GM23248 (cell line): ENCODE results near the gene OXGR1. TPM values are rescaled to one million over a fixed set of nuclear protein-coding genes. Genes with fewer than 3 reads are reported as not detected.

ENCODE experiments used
- DNase-seq: peaks from one replicate; pipeline ENCODE4 v3.0.0-alpha.2; 2015
- H2AFZ ChIP-seq: fragments of 200-600 bp; sonication (generic); 2 replicates; pipeline ENCODE4 v1.6.1; 2016; ENCODE audit warnings: antibody characterized with exemption
- H3F3A ChIP-seq: fragments of 200-600 bp; sonication (generic); 2 replicates; pipeline ENCODE4 v1.6.1; 2016; ENCODE audit warnings: mild to moderate bottlenecking, antibody characterized with exemption, mixed run types; ENCODE audit not compliant: insufficient read depth
- H3K27ac ChIP-seq: fragments of 200-600 bp; sonication (generic); 2 replicates; pipeline ENCODE4 v1.5.1; 2016; ENCODE audit warnings: mild to moderate bottlenecking
- H3K27me3 ChIP-seq: fragments of 200-600 bp; sonication (generic); replicated peaks from 2 replicates; pipeline ENCODE4 v1.6.1; 2016; ENCODE audit warnings: mild to moderate bottlenecking; ENCODE audit not compliant: insufficient read depth
- H3K36me3 ChIP-seq: fragments of 200-600 bp; sonication (generic); 2 replicates; pipeline ENCODE4 v1.6.1; 2016; ENCODE audit warnings: low read depth, mild to moderate bottlenecking
- H3K4me1 ChIP-seq: fragments of 200-600 bp; sonication (generic); 2 replicates; pipeline ENCODE4 v1.6.1; 2016; ENCODE audit warnings: mild to moderate bottlenecking; ENCODE audit not compliant: insufficient read depth
- H3K4me2 ChIP-seq: fragments of 200-600 bp; sonication (generic); one replicate; pipeline ENCODE4 v1.6.1; 2016; ENCODE audit warnings: mild to moderate bottlenecking; ENCODE audit not compliant: unreplicated experiment
- H3K4me3 ChIP-seq: fragments of 200-600 bp; sonication (generic); 2 replicates; pipeline ENCODE4 v1.5.1; 2016; ENCODE audit warnings: mild to moderate bottlenecking
- H3K79me2 ChIP-seq: fragments of 200-600 bp; sonication (generic); 2 replicates; pipeline ENCODE4 v1.6.1; 2016; ENCODE audit warnings: mild to moderate bottlenecking; ENCODE audit not compliant: insufficient read depth
- H3K9ac ChIP-seq: fragments of 200-600 bp; sonication (generic); 2 replicates; pipeline ENCODE4 v1.6.1; 2016; ENCODE audit warnings: mild to moderate bottlenecking
- H3K9me2 ChIP-seq: fragments of 200-600 bp; sonication (generic); 2 replicates; pipeline ENCODE4 v1.6.1; 2016; ENCODE audit warnings: mixed run types, mild to moderate bottlenecking, moderate library complexity; ENCODE audit not compliant: insufficient read depth
- H3K9me3 ChIP-seq: fragments of 200-600 bp; sonication (generic); one replicate; pipeline ENCODE4 v1.6.1; 2017; ENCODE audit warnings: low read depth
- H4K20me1 ChIP-seq: fragments of 200-600 bp; sonication (generic); 2 replicates; pipeline ENCODE4 v1.6.0; 2016; ENCODE audit not compliant: insufficient read depth
- EZH2 ChIP-seq: fragments of 200-600 bp; sonication (generic); IDR thresholded peaks from 2 replicates; pipeline ENCODE4 v1.6.1; 2018; ENCODE audit warnings: antibody characterized with exemption, mild to moderate bottlenecking; ENCODE audit not compliant: insufficient read depth, poor library complexity, severe bottlenecking
- EZH2phosphoT487 ChIP-seq: fragments of 200-600 bp; sonication (generic); IDR thresholded peaks from 2 replicates; pipeline ENCODE4 v1.6.1; 2018; ENCODE audit warnings: antibody characterized with exemption, moderate library complexity, mild to moderate bottlenecking, low read depth; ENCODE audit not compliant: insufficient read depth
- WGBS, 2 experiments: methylation state at CpG; one replicate each; pipeline ENCODE4 v1.1.6; 2015 to 2017; ENCODE audit warnings: low lambda C conversion rate in 2 of 2, low coverage in 1 of 2; ENCODE audit errors: missing lambda C conversion rate in 2 of 2; 5-methylcytosine and 5-hydroxymethylcytosine counted together
- in situ Hi-C: fragments of 300-500 bp; cut with MboI; formaldehyde crosslinking; loops from 2 replicates; pipeline ENCODE4 v1.15.0; 2020
- polyA plus RNA-seq: library from polyadenylated mRNA; unstranded; fragments of >200 nt; fragmentation: Nextera tagmentation; extraction: Ambion mirVana; gene quantifications from 2 replicates; pipeline ENCODE4 v1.2.1, GENCODE V29; 2016
- small RNA-seq: library from RNA; depleted of rRNA; stranded (forward); fragments of <200 nt; gene quantifications from one replicate; pipeline ENCODE3, GENCODE V24; 2014; ENCODE audit warnings: low read depth, low replicate concordance
- total RNA-seq: library from RNA; depleted of rRNA; stranded (reverse); fragments of >200 nt; shearing (Covaris generic); gene quantifications from 2 replicates; pipeline ENCODE4 v1.2.3, GENCODE V29; 2014; rRNA removed

OXGR1 gene
- total and polyA plus RNA-seq, 2 experiments from 2014 or later = not detected

DNA sequence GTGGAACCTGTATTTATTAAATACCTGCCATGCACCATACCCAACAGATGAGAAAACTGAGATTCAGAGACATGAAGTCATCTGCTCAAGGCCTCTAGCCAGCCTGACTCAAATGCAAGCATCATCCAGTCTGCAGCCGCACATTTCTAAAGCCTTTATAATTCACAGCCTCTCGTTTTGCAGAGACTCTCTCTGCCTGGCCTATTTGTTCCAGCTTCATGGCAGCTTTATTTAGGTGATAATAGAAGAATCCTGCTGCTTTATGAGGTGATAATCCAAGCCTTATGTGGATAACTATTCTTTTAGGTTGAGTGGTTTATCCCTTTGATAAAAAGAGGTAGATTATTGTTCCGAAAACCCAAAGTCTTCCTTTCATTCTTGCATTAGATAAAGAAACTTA, 58.4 kb downstream of the OXGR1 start:
- Histone ChIP-seq H3F3A (no peaks in the 10 kb centered on the region), H3K9me2 (no peaks in the 10 kb centered on the region), H4K20me1 (no peaks in the 10 kb centered on the region), H3K36me3 (no peaks in the 10 kb centered on the region), H3K4me1 (no peaks in the 10 kb centered on the region), H3K4me2 (no peak overlapping the region), H3K9ac (no peak overlapping the region), H3K4me3 (no peak overlapping the region), H3K27ac (no peak overlapping the region), H3K9me3 (no peaks in the 10 kb centered on the region), H3K27me3 (no peaks in the 10 kb centered on the region), H3K79me2 (no peaks in the 10 kb centered on the region), H2AFZ (no peak overlapping the region)
- in situ Hi-C loops = no loop called here
- TF ChIP-seq EZH2 = no peak
- no peak for TF ChIP-seq EZH2phosphoT487
- DNase-seq = no peak
- 57% methylated on average over 3 of the region's 3 CpGs for WGBS, 2 experiments

Small RNAs within 50 kb of the gene (small RNA-seq; reads per million reads assigned to genes)
- gene RN7SKP7 = not detected

Other genes starting within 250 kb of the OXGR1 start
- 59.9 and 79.5 TPM in 2 replicates for gene MBNL2, start 227.9 kb upstream of the OXGR1 start, total RNA-seq
- gene MBNL2, start 227.9 kb upstream of the OXGR1 start, polyA plus RNA-seq = 46.7 and 49.1 TPM in 2 replicates